ENCODE results near the gene TANC1. TPM values are rescaled to one million over a fixed set of nuclear protein-coding genes. Genes with fewer than 3 reads are reported as not detected.
A peak's percentile ranks its signal among the peaks of the same experiment; 100 is the strongest.

Gene TANC1
- total RNA-seq, 2 experiments from 2014 or later: 0.41 to 0.47 TPM

GRCh38 chr2:159246325-159246988 lies 278.0 kb downstream of the TANC1 start:
- H3K36me3 Mint-ChIP-seq (ENCODE audit: low read depth): peaks cover 83% of the 10 kb centered on the region
- ATAC-seq (ENCODE audit: poor library complexity) (no peak), DNase-seq (no peak)
- H3K4me3 Mint-ChIP-seq: no peak overlapping the region
- no peak overlapping the region for H3K27ac Mint-ChIP-seq
- H3K27ac ChIP-seq (ENCODE audit: low read depth in 1 of 2, low read length in 2 of 2): no peak overlapping the region
- no peaks in the 10 kb centered on the region for H3K4me1 ChIP-seq (ENCODE audit: insufficient read depth, low read length)
- no peaks in the 10 kb centered on the region for H3K9me3 Mint-ChIP-seq
- no peak for TF ChIP-seq CTCF (IDR thresholded peaks at IDR 0.05)
- H3K4me3 ChIP-seq (ENCODE audit: low read length): no peak overlapping the region
- ChIA-PET POLR2A (interaction anchor here (1.2 kb wide), 1 partner anchor 19 kb away, joined by 3 read pairs; no protein-coding TSS in a partner anchor), CTCF (no interaction called here)
- peaks cover 6% of the 10 kb centered on the region for H3K4me1 Mint-ChIP-seq (ENCODE audit: low read depth)
- no peaks in the 10 kb centered on the region for H3K27me3 ChIP-seq (ENCODE audit: control insufficient read depth in 1 of 2, insufficient read depth in 2 of 2, low read length in 2 of 2)
- H3K27me3 Mint-ChIP-seq: no peaks in the 10 kb centered on the region
- peaks cover 6% of the 10 kb centered on the region for H3K36me3 ChIP-seq (ENCODE audit: insufficient read depth, low read length)
- intact Hi-C loops (cut with DNase I, micrococcal nuclease): no loop called here
- H3K9me3 ChIP-seq (ENCODE audit: control insufficient read depth in 1 of 2, insufficient read depth in 1 of 2, low read length in 2 of 2): peaks cover 0 to 3% of the 10 kb centered on the region in 2 experiments

- Mint-ChIP-seq H3K36me3 (ENCODE audit: low read depth) (peaks cover 85% of the 10 kb centered on the region), H3K9me3 (no peaks in the 10 kb centered on the region), H3K27ac (no peak overlapping the region), H3K27me3 (no peaks in the 10 kb centered on the region), H3K4me1 (ENCODE audit: low read depth) (peaks cover 6% of the 10 kb centered on the region), H3K4me3 (no peak overlapping the region)
- H3K4me3 ChIP-seq (ENCODE audit: low read length): no peak overlapping the region
- CTCF ChIA-PET: no interaction called here
- H3K4me1 ChIP-seq (ENCODE audit: insufficient read depth, low read length): no peaks in the 10 kb centered on the region
- no peak for TF ChIP-seq CTCF (IDR thresholded peaks at IDR 0.05)
- H3K9me3 ChIP-seq (ENCODE audit: control insufficient read depth in 1 of 2, insufficient read depth in 1 of 2, low read length in 2 of 2): peaks cover 0 to 3% of the 10 kb centered on the region in 2 experiments
- H3K27me3 ChIP-seq (ENCODE audit: control insufficient read depth in 1 of 2, insufficient read depth in 2 of 2, low read length in 2 of 2): no peaks in the 10 kb centered on the region
- DNase-seq (peak in 3 of 14 experiments; percentile 12 to 47 (median 40)), ATAC-seq (ENCODE audit: poor library complexity) (no peak)
- intact Hi-C loops (cut with DNase I, micrococcal nuclease): no loop called here
- H3K27ac ChIP-seq (ENCODE audit: low read depth in 1 of 2, low read length in 2 of 2): no peak overlapping the region
- POLR2A ChIA-PET: interaction anchor here (1.0 kb wide), 1 partner anchor 22 kb away, joined by 4 read pairs; no protein-coding TSS in a partner anchor
- H3K36me3 ChIP-seq (ENCODE audit: insufficient read depth, low read length): peaks cover 6% of the 10 kb centered on the region
These were observed 281.7 kb downstream of the TANC1 start for GRCh38 chr2:159249990-159250715.

GRCh38 chr2:159251296-159252173 lies 283.1 kb downstream of the TANC1 start:
- Mint-ChIP-seq H3K4me1 (ENCODE audit: low read depth) (peaks cover 6% of the 10 kb centered on the region), H3K36me3 (ENCODE audit: low read depth) (peaks cover 82% of the 10 kb centered on the region), H3K27me3 (no peaks in the 10 kb centered on the region), H3K4me3 (no peak overlapping the region), H3K9me3 (no peaks in the 10 kb centered on the region), H3K27ac (no peak overlapping the region)
- ChIA-PET POLR2A (interaction anchor here (0.6 kb wide), 1 partner anchor 19 kb away, joined by 3 read pairs; no protein-coding TSS in a partner anchor), CTCF (no interaction called here)
- Histone ChIP-seq H3K27ac (ENCODE audit: low read depth in 1 of 2, low read length in 2 of 2) (no peak overlapping the region), H3K4me1 (ENCODE audit: insufficient read depth, low read length) (no peaks in the 10 kb centered on the region), H3K36me3 (ENCODE audit: insufficient read depth, low read length) (peaks cover 6% of the 10 kb centered on the region), H3K4me3 (ENCODE audit: low read length) (no peak overlapping the region), H3K9me3 (ENCODE audit: control insufficient read depth in 1 of 2, insufficient read depth in 1 of 2, low read length in 2 of 2) (no peaks in the 10 kb centered on the region), H3K27me3 (ENCODE audit: control insufficient read depth in 1 of 2, insufficient read depth in 2 of 2, low read length in 2 of 2) (no peaks in the 10 kb centered on the region)
- intact Hi-C loops (cut with DNase I, micrococcal nuclease): no loop called here
- no peak for ATAC-seq (ENCODE audit: poor library complexity)
- DNase-seq: no peak
- no peak for TF ChIP-seq CTCF (IDR thresholded peaks at IDR 0.05)

Data from CD4-positive, alpha-beta T cell (primary cell).